ENCODE results near the gene ARMC6.

Gene ARMC6

GRCh38 chr19:19054315-19054938 is 21.0 kb downstream of the ARMC6 start:
- no peak for TF ChIP-seq CTCF (IDR thresholded peaks at IDR 0.05; ENCODE audit: low read depth, low read length)
- no peak for DNase-seq (ENCODE audit: extremely low read depth, low read depth)

GRCh38 chr19:19054939-19055440 is 21.6 kb downstream of the ARMC6 start:
- TF ChIP-seq CTCF (IDR thresholded peaks at IDR 0.05; ENCODE audit: low read depth, low read length), result no peak
- DNase-seq (ENCODE audit: extremely low read depth, low read depth), result no peak

- no peak for DNase-seq (ENCODE audit: extremely low read depth, low read depth)
- TF ChIP-seq CTCF (IDR thresholded peaks at IDR 0.05; ENCODE audit: low read depth, low read length), result no peak
Measured at GRCh38 chr19:19055701-19056100, 22.3 kb downstream of the ARMC6 start.

GRCh38 chr19:19056636-19057275 is 23.4 kb downstream of the ARMC6 start:
- no peak for DNase-seq (ENCODE audit: extremely low read depth, low read depth)
- TF ChIP-seq CTCF (IDR thresholded peaks at IDR 0.05; ENCODE audit: low read depth, low read length), result no peak

GRCh38 chr19:19057317-19057716 is 23.9 kb downstream of the ARMC6 start:
- no peak for DNase-seq (ENCODE audit: extremely low read depth, low read depth)
- no peak for TF ChIP-seq CTCF (IDR thresholded peaks at IDR 0.05; ENCODE audit: low read depth, low read length)

GRCh38 chr19:19057720-19058119 is 24.3 kb downstream of the ARMC6 start:
- DNase-seq (ENCODE audit: extremely low read depth, low read depth), result no peak
- no peak for TF ChIP-seq CTCF (IDR thresholded peaks at IDR 0.05; ENCODE audit: low read depth, low read length)

GRCh38 chr19:19059018-19059836 is 25.8 kb downstream of the ARMC6 start:
- no peak for DNase-seq (ENCODE audit: extremely low read depth, low read depth)
- no peak for TF ChIP-seq CTCF (IDR thresholded peaks at IDR 0.05; ENCODE audit: low read depth, low read length)

Data from AG09319 (cell line).